WTC11 (cell line): ENCODE results near the gene PRDM12. TPM values are rescaled to one million over a fixed set of nuclear protein-coding genes. Genes with fewer than 3 reads are reported as not detected.

Source experiments
- ATAC-seq: fragments of 200-7000 bp; cut with Tn5 transposase; 2 replicates; pipeline ENCODE4 v1.10.0; 2021; ENCODE audit warnings: mild to moderate bottlenecking, moderate library complexity
- CTCF ChIA-PET: fragments of 300-600 bp; sonication (Branson Sonifier 250); formaldehyde crosslinking; loops from one replicate; lab custom pipeline; 2021; ENCODE audit warnings: antibody characterized with exemption; lab: Charles Lee
- POLR2A ChIA-PET: fragments of 350-600 bp; sonication (Branson Sonifier 250); formaldehyde crosslinking; loops from one replicate; lab custom pipeline; 2021; ENCODE audit warnings: antibody characterized with exemption; lab: Charles Lee
- DNase-seq: peaks from one replicate; pipeline ENCODE4 v3.0.0; 2021; ENCODE audit warnings: low spot score
- H3K27ac Mint-ChIP-seq: 2 replicates; pipeline ENCODE4 v1.8.0; 2021; ENCODE audit warnings: mixed read lengths
- H3K27me3 Mint-ChIP-seq: 2 replicates; pipeline ENCODE4 v1.8.0; 2021; ENCODE audit warnings: low read depth, mild to moderate bottlenecking, moderate library complexity, mixed read lengths
- H3K36me3 Mint-ChIP-seq: 2 replicates; pipeline ENCODE4 v1.8.0; 2021; ENCODE audit warnings: mixed read lengths
- H3K4me1 Mint-ChIP-seq: 2 replicates; pipeline ENCODE4 v1.8.0; 2022; ENCODE audit warnings: mixed read lengths
- H3K4me3 Mint-ChIP-seq: 2 replicates; pipeline ENCODE4 v1.8.0; 2021; ENCODE audit warnings: mild to moderate bottlenecking, moderate library complexity, mixed read lengths
- H3K9me3 Mint-ChIP-seq: 2 replicates; pipeline ENCODE4 v1.8.0; 2021; ENCODE audit warnings: mixed read lengths
- ATF1 ChIP-seq: sonication (generic); formaldehyde crosslinking; IDR thresholded peaks from 2 replicates; pipeline ENCODE4 v1.8.1; 2023; ENCODE audit warnings: mild to moderate bottlenecking, moderate library complexity, missing genetic modification reagents
- CREM ChIP-seq: sonication (generic); formaldehyde crosslinking; IDR thresholded peaks from 2 replicates; pipeline ENCODE4 v1.8.1; 2022; ENCODE audit warnings: mild to moderate bottlenecking, missing genetic modification reagents, moderate library complexity
- FOXK1 ChIP-seq: sonication (generic); formaldehyde crosslinking; IDR thresholded peaks from 2 replicates; pipeline ENCODE4 v1.8.0; 2022; ENCODE audit warnings: mild to moderate bottlenecking, moderate library complexity, missing genetic modification reagents
- GTF2I ChIP-seq: fragments of 250-450 bp; sonication (Bioruptor Pico); conservative IDR thresholded peaks from 2 replicates; pipeline ENCODE4 v1.4.0; 2021; ENCODE audit warnings: mild to moderate bottlenecking
- IRF1 ChIP-seq: sonication (generic); formaldehyde crosslinking; IDR thresholded peaks from 2 replicates; pipeline ENCODE4 v1.8.0; 2023; ENCODE audit warnings: missing genetic modification reagents
- IRF2 ChIP-seq: sonication (generic); formaldehyde crosslinking; IDR thresholded peaks from 2 replicates; pipeline ENCODE4 v1.8.0; 2022; ENCODE audit warnings: low read depth, missing genetic modification reagents, borderline replicate concordance
- MXD4 ChIP-seq: fragments of 250-450 bp; sonication (Bioruptor Pico); IDR thresholded peaks from 2 replicates; pipeline ENCODE4 v1.8.0; 2021; ENCODE audit warnings: mild to moderate bottlenecking, moderate library complexity, borderline replicate concordance
- NFE2L1 ChIP-seq: sonication (generic); formaldehyde crosslinking; IDR thresholded peaks from 2 replicates; pipeline ENCODE4 v1.8.1; 2023; ENCODE audit warnings: missing genetic modification reagents
- RELA ChIP-seq: sonication (generic); formaldehyde crosslinking; IDR thresholded peaks from 2 replicates; pipeline ENCODE4 v1.8.1; 2022; ENCODE audit warnings: missing genetic modification reagents, mild to moderate bottlenecking, borderline replicate concordance
- SOX15 ChIP-seq: fragments of 250-450 bp; sonication (Bioruptor Pico); IDR thresholded peaks from 2 replicates; pipeline ENCODE4 v1.9.0; 2021; ENCODE audit warnings: mild to moderate bottlenecking
- USF1 ChIP-seq: sonication (generic); formaldehyde crosslinking; IDR thresholded peaks from 2 replicates; pipeline ENCODE4 v1.8.0; 2022; ENCODE audit warnings: mild to moderate bottlenecking, missing genetic modification reagents
- ZNF281 ChIP-seq: sonication (generic); formaldehyde crosslinking; IDR thresholded peaks from 2 replicates; pipeline ENCODE4 v1.8.0; 2023; ENCODE audit warnings: mild to moderate bottlenecking, missing genetic modification reagents
- ZNF423 ChIP-seq: fragments of 250-450 bp; sonication (Bioruptor Pico); IDR thresholded peaks from 2 replicates; pipeline ENCODE4 v2.1.2; 2022; ENCODE audit warnings: mild to moderate bottlenecking, moderate library complexity
- total RNA-seq: library from RNA; stranded (reverse); gene quantifications from 3 replicates; pipeline ENCODE4 v1.2.3, GENCODE V29; 2021
- TF ChIP-seq, protein P1 (sequence below): sonication (generic); formaldehyde crosslinking; IDR thresholded peaks from 2 replicates; pipeline ENCODE4 v1.8.1; 2022; ENCODE audit warnings: missing genetic modification reagents, borderline replicate concordance
- TF ChIP-seq, protein P2 (sequence below): sonication (generic); formaldehyde crosslinking; IDR thresholded peaks from 2 replicates; pipeline ENCODE4 v1.8.1; 2023; ENCODE audit warnings: mild to moderate bottlenecking, missing genetic modification reagents
- TF ChIP-seq, protein P3 (sequence below): sonication (generic); formaldehyde crosslinking; IDR thresholded peaks from 2 replicates; pipeline ENCODE4 v1.8.0; 2022; ENCODE audit warnings: missing genetic modification reagents

Gene PRDM12
- total RNA-seq, 1 experiment from 2014 or later = 0.09 TPM

DNA sequence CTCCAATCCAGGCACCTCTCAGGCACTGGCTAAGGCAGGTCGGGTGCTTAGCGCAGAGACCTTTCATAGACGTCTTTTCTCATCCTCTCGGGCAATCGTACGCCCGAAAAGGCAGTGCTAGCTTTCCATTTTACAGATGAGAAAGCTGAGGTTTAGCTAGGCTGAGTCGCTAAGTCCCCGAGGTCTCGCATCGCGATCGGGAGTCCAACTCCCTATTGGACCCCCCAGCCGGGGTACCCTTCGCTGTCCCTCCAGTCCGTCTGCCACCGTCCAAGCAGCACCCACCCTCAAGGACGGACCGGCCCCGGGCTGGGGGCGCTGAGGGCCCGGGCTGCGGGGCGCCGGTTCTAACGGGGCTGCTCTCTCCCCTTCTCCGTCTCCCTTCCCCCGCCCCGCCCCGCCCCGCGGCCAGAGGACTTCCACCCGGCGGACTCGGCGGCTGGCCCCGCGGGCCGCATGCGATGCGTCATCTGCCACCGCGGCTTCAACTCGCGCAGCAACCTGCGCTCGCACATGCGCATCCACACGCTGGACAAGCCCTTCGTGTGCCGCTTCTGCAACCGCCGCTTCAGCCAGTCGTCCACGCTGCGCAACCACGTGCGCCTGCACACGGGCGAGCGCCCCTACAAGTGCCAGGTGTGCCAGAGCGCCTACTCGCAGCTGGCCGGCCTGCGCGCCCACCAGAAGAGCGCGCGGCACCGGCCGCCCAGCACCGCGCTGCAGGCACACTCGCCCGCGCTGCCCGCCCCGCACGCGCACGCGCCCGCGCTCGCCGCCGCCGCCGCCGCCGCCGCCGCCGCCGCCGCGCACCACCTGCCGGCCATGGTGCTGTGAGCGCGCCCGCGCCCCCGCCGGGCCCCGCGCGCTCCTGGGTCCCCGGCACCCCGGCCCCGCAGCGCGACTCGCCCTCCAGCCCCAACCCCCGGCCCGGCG, 16.7 kb downstream of the PRDM12 start (continued):
- TF ChIP-seq ATF1 (CRISPR knock-in tag) = no peak
- 0 out of 2 replicates have a peak, but pooled peaks have one; percentile 34 for TF ChIP-seq RELA (CRISPR knock-in tag)

DNA sequence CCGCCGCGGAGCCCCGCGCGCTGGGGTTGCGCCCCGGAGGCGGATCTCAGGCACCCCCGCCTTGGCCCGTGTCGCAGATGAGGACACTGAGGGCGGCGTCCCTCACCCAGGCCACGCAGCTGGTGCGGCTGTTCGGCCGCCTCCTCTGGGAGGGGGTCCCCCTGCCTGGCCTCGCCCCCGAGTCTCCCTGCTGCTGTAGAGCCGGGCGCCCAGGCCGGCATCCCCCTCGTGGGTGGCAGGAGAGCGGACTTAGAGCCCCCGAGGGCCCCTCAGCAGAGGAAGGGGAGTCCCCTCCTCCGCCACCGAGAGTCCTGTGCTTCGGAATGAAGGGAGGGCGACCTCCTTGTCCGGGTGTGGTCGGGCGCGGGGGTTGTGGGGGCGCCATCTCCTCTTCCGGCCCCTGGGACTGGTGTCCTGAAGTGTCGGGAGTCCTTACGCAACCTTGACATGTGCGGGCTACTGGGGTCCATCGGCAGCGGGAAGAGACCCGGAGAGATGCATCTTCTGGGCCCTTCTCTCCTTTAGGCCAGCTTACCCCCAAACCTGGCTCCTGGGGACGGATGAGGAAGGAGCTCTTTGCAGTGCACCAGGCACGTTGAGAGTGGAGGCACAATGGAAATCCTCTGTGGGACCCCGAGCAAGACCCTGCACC, 17.5 kb downstream of the PRDM12 start:
- DNase-seq (peak; percentile 37), ATAC-seq (peak; percentile 48)
- H3K36me3 Mint-ChIP-seq = peaks cover 3% of the 10 kb centered on the region; the same call in 1 of the 2 replicates
- peaks cover 50% of the 10 kb centered on the region for H3K27me3 Mint-ChIP-seq
- TF ChIP-seq MXD4 (CRISPR knock-in tag) (no peak), GTF2I (no peak), CREM (CRISPR knock-in tag) (no peak), ZNF423 (CRISPR knock-in tag) (no peak), IRF1 (no peak), NFE2L1 (CRISPR knock-in tag) (no peak), RELA (CRISPR knock-in tag) (no peak), ZNF281 (no peak), IRF2 (no peak), SOX15 (CRISPR knock-in tag) (no peak), USF1 (CRISPR knock-in tag) (no peak), FOXK1 (CRISPR knock-in tag) (no peak)
- TF ChIP-seq, protein P1, sequence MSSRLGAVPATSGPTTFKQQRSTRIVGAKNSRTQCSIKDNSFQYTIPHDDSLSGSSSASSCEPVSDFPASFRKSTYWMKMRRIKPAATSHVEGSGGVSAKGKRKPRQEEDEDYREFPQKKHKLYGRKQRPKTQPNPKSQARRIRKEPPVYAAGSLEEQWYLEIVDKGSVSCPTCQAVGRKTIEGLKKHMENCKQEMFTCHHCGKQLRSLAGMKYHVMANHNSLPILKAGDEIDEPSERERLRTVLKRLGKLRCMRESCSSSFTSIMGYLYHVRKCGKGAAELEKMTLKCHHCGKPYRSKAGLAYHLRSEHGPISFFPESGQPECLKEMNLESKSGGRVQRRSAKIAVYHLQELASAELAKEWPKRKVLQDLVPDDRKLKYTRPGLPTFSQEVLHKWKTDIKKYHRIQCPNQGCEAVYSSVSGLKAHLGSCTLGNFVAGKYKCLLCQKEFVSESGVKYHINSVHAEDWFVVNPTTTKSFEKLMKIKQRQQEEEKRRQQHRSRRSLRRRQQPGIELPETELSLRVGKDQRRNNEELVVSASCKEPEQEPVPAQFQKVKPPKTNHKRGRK = no peak
- TF ChIP-seq, protein P2, sequence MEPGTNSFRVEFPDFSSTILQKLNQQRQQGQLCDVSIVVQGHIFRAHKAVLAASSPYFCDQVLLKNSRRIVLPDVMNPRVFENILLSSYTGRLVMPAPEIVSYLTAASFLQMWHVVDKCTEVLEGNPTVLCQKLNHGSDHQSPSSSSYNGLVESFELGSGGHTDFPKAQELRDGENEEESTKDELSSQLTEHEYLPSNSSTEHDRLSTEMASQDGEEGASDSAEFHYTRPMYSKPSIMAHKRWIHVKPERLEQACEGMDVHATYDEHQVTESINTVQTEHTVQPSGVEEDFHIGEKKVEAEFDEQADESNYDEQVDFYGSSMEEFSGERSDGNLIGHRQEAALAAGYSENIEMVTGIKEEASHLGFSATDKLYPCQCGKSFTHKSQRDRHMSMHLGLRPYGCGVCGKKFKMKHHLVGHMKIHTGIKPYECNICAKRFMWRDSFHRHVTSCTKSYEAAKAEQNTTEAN = no peak
- TF ChIP-seq, protein P3, sequence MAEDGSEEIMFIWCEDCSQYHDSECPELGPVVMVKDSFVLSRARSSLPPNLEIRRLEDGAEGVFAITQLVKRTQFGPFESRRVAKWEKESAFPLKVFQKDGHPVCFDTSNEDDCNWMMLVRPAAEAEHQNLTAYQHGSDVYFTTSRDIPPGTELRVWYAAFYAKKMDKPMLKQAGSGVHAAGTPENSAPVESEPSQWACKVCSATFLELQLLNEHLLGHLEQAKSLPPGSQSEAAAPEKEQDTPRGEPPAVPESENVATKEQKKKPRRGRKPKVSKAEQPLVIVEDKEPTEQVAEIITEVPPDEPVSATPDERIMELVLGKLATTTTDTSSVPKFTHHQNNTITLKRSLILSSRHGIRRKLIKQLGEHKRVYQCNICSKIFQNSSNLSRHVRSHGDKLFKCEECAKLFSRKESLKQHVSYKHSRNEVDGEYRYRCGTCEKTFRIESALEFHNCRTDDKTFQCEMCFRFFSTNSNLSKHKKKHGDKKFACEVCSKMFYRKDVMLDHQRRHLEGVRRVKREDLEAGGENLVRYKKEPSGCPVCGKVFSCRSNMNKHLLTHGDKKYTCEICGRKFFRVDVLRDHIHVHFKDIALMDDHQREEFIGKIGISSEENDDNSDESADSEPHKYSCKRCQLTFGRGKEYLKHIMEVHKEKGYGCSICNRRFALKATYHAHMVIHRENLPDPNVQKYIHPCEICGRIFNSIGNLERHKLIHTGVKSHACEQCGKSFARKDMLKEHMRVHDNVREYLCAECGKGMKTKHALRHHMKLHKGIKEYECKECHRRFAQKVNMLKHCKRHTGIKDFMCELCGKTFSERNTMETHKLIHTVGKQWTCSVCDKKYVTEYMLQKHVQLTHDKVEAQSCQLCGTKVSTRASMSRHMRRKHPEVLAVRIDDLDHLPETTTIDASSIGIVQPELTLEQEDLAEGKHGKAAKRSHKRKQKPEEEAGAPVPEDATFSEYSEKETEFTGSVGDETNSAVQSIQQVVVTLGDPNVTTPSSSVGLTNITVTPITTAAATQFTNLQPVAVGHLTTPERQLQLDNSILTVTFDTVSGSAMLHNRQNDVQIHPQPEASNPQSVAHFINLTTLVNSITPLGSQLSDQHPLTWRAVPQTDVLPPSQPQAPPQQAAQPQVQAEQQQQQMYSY = no peak
- H3K27ac Mint-ChIP-seq = no peak overlapping the region
- peaks cover 9% of the 10 kb centered on the region for H3K9me3 Mint-ChIP-seq
- H3K4me3 Mint-ChIP-seq = peak overlapping the region; percentile 79
- CTCF ChIA-PET = interaction anchor here (0.7 to 4.3 kb wide), 22 partner anchors 11 to 234 kb away, joined by 3 to 60 read pairs (median 4); partner anchors contain the start of genes EXOSC2 and PRDM12
- H3K4me1 Mint-ChIP-seq = peaks cover 2% of the 10 kb centered on the region; the same call in 1 of the 2 replicates
- POLR2A ChIA-PET = interaction anchor here (0.9 to 1.3 kb wide), 2 partner anchors 23 to 219 kb away, joined by 3 to 4 read pairs; no protein-coding TSS in a partner anchor
